H1 (cell line): ENCODE results near the gene RIMS1. TPM values are rescaled to one million over a fixed set of nuclear protein-coding genes. Genes with fewer than 3 reads are reported as not detected.

ENCODE experiments used
- BCL11A ChIP-seq, 2 experiments: IDR thresholded peaks; one replicate each; pipeline ENCODE4 v1.6.1; 2011; ENCODE audit warnings: low read depth in 2 of 2, low read length in 2 of 2, mild to moderate bottlenecking in 2 of 2
- CHD7 ChIP-seq: fragments of 300-600 bp; sonication (generic); IDR thresholded peaks from 2 replicates; pipeline ENCODE4 v1.7.1; 2012; ENCODE audit warnings: low read length, moderate library complexity, mild to moderate bottlenecking, inconsistent platforms; ENCODE audit not compliant: insufficient replicate concordance
- USF2 ChIP-seq: IDR thresholded peaks from 2 replicates; pipeline ENCODE4 v1.6.1; 2011; ENCODE audit warnings: low read length, improper control_type of control experiment
- polyA plus RNA-seq, 7 experiments: library from polyadenylated mRNA; depleted of rRNA in 3 of 7; stranded (reverse) in 5 of 7; unstranded in 2 of 7; fragments of >200 nt in 5 of 7; fragments of 200-250 nt in 2 of 7; gene quantifications; 1 replicate in 5 of 7; 2 replicates in 1 of 7; 4 replicates in 1 of 7; pipeline versions ENCODE4 v1.2.1 to v1.2.3, GENCODE V29; 2011 to 2013; ENCODE audit warnings: missing spikeins in 2 of 7, mixed read lengths in 2 of 7
- total RNA-seq: library from RNA; stranded (reverse); fragmentation: NEBNext Ultra II Directional; extraction: Animal tissue kit (Norgen Biotek cat#: 25700); gene quantifications from 2 replicates; pipeline ENCODE4 v1.2.1, GENCODE V29; 2021

The RIMS1 gene
- total and polyA plus RNA-seq, 2 of the 8 experiments (the other 6 are each of a cell fraction or from before 2014, with no cell fraction given), result 0.63 to 2.3 TPM

GRCh38 chr6:72424476-72424875 is 538.1 kb downstream of the RIMS1 start (continued):
- TF ChIP-seq CHD7 (no peak), USF2 (no peak), BCL11A (IDR thresholded peaks at IDR 0.05; ENCODE audit: low read depth in 2 of 2, low read length in 2 of 2) (no peak)
